Measurements from ENCODE around the gene AGAP1.

Gene AGAP1

DNA sequence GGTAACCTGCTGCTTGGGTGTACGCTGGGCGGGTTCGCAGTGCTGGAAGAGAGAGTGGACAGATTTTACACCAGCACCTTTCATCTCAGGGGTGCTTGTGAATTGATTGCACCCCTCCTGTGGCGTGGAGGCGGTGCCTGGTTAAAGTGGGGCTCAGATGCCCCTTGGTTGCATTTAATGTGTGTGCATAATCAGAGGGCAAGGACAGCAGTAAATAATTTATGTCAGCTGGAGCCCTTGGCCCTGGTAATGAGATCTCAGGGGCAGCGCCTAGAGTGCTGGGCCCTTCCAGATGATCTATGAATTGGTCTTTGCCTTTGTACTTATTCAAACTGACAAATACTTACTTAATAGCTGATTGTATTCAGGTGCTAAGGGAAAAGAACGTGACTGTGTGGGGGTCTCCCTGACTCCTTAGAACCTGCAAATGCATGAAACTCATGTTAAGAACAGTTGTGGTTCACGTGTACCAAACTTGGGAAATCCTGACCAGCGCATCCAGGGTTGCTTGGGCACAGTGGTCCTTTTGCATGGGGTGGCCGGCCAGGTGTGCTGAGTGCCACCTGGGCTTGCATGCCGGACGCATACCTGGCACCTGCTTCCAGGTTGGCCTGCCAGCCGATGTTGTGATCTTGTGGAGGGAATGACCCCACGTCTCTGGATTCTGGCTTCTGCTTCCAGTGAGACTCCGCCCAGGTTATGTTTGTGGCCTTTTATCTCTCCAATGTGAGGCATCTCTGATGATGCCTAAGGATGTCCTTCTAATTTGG, 118.5 kb downstream of the AGAP1 start:
- no peak for DNase-seq

DNA sequence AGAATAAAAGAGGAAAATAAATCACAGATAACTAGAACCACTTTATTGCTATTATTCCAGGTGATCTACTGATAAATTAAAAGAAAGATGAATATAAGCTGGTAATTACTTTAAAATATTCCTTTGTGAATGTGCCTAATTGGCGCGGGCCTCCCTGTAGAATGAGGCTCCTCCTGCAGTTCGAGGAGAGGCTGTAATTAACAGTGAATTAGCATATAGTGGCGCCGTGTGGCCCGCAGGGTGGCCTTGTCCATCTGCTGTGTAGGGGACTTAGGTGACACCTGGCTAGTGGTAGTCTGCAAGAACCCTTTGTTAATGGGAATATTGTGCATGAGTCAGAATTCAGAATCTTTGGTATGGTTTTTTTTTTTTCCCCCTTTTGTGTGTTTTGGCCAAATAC, 119.8 kb downstream of the AGAP1 start:
- no peak for DNase-seq

DNA sequence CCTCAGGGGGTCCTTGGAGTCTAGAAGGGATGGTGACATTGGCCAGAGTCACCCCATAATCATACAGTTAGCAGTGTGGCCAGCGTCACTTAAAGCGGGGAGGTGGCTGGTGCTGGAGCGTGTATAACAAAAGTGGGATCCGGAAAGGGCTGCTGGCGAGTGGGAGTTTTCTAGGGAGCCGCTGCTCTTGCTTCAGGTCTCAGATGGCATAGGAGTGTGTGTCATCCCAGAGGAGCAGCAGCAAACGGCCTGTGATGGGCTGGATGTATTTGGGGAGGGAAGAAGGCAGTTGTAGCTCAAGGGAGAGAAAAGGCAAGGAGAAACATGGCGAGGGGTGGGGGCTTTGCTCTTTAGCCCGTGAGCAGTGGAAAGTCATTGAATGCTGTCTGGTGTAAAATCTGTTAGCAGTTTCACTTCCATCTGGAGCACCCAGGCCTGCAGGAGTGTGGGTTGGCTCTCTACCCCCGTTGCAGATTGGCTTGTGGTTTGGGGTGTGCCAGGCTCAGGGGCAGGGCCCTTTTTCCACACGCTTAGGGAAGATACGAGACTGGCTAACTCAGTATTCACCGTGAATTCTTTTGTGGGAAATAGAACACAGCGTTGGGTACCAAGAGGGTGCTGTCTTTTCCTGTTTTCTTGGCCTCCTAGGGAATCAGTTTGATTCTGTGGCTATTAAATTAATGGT, 120.5 kb downstream of the AGAP1 start:
- DNase-seq = no peak

DNA sequence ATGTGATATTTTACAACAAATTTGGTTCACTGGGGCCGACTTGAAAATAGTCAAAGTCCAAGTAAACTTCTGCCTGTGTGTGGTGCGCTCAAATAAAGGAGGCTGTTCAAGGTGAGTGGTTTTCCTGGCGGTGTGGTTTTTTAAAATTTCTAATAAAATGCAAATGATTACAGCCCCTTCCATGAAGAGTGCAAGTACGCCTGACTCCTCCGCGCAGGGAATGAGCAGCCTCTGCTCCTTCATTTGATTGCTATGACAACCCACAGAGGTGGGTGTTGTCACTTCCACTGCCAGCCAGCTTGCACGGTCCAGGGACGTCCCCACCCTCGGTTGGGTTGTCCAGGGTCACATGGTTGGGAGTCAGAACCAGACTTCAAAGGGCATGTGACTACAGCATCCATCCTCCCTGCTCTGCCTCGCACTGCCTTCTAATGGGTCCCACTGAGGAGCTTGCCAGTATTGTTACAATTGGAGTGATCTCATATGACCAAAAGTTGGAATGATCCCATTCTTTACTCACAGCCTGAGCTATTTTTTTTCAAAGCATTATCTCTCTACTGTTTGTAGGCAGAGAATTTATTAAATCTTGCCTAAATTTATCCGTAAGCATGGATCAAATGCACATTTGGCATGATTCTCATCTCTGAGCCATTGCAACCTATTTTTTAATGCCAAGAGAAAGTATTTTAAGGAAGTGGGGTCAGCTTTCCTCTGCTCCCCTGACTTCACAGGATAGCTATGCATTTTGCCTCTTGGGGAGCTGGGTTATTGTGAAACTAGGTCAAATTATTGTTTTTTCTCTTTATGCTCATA, 121.3 kb downstream of the AGAP1 start:
- DNase-seq = no peak

DNA sequence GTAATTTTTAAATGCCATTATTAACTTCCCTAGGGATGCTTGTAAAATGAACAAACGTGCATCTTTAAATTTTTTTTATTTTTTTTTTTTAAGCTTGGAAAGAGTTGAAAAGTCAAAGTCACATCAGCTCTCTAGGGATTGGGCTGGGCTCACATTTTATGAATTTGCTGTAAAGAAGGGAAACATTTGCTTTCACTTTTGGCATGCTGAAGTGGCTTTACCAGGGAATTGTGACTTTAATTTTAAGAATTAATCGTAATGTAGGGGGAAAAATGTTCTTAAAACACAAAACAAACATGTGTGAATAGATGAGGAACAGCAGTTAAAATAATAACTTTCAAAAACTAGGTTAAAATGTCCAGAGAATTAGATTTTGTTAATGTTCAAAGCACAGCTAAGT, 123.0 kb downstream of the AGAP1 start:
- DNase-seq = no peak

DNA sequence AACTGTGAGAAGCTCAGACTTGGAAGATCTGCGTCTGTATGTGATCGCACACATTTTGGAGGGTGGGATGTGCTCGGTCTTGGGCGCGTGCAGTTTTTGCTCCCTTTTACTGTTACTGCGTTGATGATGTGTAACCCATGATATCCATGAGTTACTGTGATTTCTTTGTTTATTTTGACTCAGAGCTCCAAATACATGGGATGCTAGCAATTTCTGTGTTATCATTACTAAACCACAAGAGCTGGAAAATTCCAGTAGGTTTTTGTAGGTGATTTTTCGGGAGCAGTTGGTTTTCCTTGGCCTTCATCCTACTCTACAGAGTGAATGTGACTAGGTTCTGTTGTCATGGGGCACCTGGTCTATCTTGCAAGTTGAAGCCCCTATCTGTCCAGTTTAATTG, 124.2 kb downstream of the AGAP1 start:
- DNase-seq = no peak

DNA sequence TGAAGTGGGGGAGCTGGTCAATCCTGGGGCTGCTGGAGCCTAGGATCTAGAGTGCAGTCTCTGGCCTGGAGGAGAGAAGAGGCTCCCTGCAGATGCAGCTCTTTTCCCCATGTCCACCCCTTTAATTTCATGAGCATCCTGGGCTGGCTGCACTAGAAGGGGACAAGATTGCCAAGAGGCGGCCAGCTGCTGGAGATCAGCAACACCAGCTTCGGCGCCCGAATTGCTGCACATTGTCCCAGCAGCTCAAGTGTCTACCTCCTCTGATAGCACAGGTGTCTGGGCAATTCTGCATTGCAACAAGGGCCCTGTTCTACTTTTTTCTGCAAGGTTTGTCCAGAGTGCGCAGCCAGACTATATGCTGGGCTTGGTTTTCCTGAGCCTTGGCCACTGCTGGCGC, 125.7 kb downstream of the AGAP1 start:
- no peak for DNase-seq

DNA sequence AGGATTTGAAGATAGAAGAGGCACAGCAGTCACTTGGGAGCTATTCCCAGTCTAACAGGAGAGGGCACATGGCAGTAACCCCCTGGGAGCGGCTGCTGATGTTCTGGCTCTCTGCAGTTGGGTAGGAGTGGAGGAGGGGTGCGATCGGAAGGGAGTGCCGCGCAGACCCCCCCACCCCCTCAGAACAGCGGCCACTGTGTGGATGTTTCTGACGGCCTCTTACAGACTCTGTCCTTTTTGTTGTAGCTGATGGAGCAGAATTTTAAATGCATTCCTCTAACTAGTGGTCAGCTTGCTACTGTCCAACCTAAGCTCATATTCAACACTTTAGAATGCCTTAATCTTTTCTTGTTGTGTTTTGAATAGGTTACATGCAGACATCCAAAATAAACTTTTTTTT, 127.9 kb downstream of the AGAP1 start:
- DNase-seq = no peak

DNA sequence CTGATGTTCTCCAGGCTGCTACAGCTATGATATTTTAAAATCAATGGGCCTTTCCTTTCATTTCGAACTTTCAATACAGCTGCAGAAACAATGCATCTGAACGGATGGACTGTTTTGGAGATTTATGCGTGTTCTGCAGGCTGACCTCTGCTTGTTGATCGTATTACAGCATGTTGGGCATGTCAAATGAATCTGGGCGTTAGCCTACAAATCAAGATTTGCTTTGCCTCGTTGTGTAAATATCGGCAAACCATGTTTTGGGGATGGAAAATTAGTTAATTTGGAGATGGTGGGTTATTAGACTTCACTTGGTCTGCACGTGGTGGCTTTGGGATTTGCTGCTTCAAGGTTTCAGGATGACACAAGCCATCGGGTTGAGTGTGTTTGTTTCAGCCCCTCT, 129.3 kb downstream of the AGAP1 start:
- DNase-seq = no peak

DNA sequence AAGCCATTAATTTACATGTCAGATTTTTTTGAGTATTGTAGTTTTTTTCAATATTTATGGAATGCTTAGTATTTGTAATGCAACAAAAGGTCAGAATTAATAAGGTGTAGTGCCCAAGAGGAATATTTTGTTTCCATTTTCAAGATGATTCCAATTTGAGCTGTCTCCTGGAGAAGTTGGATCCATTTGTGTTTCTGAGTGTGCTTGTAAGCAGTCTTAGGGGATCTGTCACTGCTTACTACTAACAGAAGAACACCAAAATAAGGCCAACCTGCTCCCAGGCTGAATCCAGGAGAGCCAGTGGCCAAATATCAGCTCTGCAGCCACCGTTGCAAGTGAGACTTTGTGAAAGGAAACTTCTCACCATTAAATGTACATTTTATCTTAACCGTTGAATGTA, 129.9 kb downstream of the AGAP1 start:
- DNase-seq = no peak

DNA sequence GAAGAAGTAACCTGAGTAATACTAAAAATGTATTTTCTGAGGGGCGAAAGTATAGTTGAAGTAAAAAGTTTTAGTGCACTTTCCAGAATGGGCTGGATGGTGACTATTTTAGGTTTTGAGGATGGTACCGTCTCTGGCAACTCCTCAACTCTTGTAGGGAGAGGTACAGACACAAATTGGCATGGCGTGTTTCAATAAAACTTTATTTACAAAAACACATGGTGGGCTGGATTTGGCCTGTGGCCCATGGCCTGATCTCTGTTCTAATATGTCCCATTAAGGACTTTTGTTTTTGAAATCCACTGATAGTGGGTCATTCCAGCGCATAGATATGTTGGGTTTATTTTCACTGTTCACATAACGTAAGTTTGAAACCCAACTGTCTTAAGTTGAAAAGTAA, 132.8 kb downstream of the AGAP1 start:
- no peak for DNase-seq

DNA sequence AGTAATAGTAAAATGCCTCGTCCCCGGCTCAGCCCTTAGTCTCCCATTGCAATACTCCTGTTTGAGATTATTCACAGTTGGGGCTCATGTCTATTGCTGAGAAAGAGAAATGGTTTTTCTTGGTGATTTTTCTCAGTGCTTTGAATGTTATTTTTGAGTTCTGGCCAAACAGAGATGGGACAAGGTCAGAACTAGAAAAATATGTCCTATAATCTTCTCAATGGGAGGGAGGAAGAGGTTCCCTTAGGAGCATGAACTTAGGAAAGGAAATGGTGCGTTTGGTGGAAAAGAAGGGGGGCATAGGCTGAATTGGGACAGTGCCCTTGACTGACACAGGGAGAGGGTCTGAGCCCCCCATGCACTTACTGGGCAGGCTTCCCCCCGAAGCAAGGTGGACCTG, 133.8 kb downstream of the AGAP1 start:
- DNase-seq = no peak

DNA sequence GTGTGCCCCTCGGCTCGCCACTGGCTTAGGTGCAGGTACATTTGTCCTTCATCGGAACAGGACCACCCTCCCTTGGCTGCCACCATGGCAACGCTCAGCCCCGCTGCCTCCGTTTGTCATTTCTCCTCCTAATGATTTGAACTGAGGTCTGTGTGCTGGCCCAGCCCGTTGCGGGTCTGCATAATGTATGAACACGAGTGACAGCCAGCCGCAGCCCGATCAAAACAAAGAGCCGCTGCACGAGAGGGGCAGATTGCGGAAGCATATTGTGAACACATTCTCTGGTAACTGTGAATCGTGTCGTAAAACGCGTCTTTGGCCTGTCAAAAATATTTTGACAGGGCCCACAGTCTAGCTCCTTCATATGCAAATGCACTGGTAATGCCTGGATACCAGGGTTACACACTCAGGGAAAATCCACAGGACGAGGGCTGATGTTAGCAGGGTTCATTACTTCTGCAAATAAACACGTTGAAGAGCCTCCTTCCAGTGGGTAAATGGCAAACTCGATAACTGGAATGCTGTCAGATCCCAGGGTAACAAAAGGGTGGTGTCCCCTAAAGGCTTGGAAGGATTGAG, 137.0 kb downstream of the AGAP1 start:
- DNase-seq = no peak

DNA sequence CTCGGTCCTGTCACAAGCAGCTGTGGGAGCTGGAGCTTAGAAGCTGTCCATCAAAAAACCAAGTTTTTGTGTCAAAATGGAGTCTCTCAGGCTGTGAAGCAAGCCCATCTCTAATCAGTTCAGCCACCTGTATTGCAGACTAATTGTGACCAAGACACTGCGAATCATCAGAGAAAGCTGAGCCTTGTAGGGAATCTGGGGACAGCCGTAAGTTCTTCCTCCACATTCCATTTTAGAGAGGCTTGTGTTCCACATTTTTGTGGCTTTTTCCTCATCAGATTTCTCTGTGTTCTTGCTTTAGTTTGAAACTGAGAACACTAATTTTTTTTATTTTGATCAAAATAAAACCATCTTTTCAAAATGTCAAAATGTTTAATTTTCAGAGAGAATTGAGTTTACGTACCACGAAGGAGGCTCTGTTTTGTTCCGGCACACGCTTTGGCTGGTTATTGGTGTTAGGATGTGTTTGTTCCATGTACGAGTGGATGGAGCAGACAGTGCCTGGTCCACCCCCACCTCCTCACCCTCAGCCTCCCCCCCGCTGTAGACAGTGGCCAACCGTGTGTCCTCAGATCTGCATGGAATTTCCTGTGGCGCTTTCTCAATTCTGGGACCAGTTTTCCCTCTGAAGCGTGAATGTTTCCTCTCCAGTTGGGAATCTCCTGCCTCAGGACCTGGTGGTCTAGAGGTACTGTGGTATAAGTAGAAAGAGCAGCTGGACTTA, 140.8 kb downstream of the AGAP1 start:
- DNase-seq = no peak

DNA sequence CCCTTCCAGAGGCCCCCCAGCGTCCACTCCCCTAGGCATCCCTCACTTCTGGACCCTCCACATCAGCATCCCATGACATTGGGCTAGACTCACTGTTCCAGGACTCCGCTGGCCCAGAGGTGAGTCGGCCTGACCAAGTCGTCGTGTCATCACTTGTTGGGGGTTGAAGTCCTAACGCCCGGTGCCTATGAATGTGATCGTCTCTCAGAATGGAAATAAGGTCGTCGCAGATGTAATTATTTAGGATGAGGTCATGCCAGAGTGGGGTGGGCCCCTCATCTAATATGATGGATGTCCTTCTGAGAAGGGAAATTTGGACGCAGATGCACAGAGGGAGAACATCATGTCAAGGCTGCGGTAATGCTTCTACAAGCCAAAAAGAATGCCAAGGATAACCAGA, 142.7 kb downstream of the AGAP1 start:
- no peak for DNase-seq

DNA sequence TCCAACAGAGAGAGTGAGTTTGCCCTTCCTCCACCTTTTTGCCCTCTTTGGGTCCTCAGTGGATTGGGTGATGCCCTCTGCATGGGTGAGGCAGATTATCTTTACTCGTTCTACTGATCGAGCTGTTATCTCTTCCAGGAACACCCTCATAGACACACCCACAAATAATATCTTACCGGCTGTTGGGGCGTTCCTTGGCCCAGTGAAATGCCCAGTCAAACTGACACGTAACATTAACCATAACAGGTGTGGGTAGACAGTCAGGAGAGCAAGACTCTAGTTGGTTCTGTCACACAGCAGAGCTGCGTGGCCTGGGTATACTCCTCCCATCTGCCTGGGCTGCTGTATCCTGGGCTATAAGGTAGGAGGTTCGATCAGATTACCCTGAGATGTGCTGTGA, 144.1 kb downstream of the AGAP1 start:
- DNase-seq = no peak

DNA sequence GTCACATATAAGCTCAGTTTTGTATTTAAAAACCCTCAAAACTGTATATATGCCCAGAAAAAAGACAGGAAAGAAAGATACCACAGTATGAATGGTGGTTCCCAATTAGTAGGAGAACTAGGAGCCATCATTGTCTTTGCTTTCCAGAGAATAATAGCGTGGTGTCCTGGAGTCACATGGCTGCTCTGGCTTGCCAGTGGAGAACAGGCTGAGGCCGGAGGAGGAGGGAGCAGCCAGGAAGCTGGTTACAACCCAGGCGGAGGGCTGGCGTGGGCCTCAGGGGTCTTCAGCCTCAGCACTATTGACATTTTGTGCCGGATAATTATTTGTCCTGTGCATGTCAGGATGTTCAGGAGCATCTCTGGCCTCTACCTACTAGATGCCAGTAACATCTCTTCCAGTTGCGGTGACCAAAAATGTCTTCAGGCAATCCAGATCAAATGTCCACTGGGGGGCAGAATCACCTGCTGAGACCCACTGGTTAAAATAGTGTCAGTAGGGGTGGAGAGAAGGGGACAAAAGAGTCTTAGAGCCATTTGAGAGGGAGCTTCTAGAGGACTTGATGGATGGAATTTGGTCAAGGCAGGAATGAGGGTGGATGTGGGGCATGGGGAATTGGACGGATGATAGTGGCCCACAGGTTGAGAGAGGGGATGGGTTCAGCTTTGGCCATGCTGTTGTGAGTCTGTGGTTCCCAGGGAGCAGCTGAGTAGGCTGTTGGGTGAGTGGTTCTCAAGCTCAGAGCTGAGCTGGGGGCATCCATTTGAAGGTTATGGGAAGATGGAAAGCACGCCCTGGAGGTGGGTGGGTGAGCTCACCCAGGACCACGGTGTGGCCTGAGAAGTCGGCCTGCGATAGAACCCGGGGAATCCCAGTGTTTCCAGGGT, 144.9 kb downstream of the AGAP1 start:
- no peak for DNase-seq

DNA sequence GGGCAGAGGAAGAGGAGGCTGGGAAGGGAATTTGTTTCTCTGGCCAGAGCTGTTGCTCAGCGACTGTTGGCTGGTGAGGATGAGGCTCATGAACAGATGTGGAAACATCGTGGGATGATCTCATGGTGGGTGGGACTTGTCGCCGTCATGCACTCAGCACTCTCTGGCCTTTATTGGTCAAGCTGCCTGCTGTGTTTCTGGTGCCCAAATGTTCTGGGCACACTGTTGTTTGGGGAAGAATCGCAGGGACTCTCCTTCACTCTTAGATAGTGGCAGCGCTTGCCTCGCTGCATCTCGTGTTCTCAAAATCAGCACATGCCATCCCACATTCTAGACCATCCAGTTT, 145.6 kb downstream of the AGAP1 start:
- DNase-seq = no peak

DNA sequence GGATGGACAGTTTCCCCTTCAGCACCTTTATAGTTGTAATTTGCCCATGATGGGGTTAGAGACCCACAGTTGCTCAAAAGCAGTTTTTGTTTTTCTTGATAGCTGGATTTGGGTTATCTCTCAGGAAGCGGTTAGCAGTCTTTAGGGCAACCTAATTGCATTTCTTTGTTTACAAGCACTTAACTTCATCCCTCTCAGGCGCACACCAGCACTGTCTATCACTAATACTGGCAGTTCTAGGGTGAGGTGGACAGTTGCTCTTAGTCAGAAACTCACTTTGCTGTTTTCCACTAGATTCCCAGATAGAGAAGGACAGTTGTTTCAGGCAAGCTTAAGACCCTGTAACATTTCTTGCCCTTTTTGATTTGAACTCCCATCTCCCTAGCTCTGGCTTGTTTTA, 146.0 kb downstream of the AGAP1 start:
- no peak for DNase-seq

DNA sequence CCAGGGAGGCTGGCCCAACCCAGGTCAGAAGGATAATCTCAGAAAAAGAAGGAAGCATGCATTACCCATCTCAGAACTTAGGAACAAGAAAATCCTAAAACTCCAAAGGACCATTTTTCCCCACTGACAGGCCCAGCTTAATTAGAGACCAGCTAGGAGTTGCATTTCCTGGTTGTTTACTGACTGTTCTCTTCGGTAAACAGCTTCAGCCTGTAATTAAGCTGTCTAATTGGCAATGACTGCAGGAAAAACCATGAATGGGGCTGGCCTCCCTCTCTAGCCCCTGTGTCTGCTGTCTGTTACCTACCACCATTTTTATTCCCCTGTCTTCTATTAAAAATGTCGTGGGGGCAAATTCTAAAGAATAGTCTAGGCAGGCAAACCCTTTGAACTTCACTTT, 146.5 kb downstream of the AGAP1 start:
- DNase-seq = no peak

DNA sequence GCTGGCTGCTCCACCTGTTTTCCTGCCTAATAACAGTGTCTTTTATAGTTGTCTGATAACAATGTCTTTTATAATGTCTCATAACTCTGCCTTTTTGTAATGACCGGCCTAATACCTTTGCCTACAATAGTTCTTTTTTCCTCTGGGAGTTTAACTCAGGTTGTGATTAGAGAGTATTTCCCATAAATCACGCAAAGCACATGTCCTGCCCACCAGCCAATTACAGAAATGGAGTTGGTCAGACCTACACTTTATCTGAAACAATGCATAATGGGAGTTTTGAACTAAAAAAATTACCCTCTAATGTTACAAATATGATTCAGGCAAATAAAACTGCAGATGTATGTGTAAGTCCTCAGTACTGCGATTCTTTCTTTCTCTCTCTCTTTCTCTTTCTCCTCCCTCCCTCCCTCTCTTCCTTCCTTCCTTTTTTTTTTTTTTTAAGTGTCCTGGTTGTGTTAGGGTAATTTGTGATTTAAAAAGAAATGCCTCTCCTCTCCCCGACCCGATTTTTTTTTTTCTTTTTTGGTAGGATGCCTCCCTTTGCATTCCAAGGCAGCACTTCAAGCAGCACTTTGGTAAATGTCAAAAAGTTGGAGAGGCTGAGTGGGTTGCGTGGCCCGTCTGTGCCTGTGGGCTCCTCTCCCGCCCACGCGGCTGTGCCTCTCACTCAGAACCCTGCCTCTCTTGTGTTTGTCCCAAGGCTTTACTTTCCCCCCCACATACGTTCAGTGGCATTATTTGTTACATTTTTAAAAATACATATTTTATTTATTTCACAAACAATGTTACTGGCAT, 147.3 kb downstream of the AGAP1 start:
- no peak for DNase-seq

All from activated CD4-positive, alpha-beta T cell treated with anti-CD3 and anti-CD28 coated beads, Interleukin-10, Interleukin-2, amounts not matched to agents 100 ng/mL and 50 ng/mL, durations not matched to agents 16 hours and 8 hours (primary cell).